SK-N-SH treated with all-trans-retinoic acid at 6 μM for 48 hours (cell line): ENCODE results near the gene QRFP.

Experiments
- PATZ1 ChIP-seq: fragments of 250-450 bp; sonication (Bioruptor Pico); IDR thresholded peaks from 2 replicates; pipeline ENCODE4 v1.8.0; 2020; ENCODE audit warnings: mild to moderate bottlenecking, moderate library complexity, borderline replicate concordance
- RARB ChIP-seq: fragments of 250-450 bp; sonication (Bioruptor Pico); IDR thresholded peaks from 2 replicates; pipeline ENCODE4 v1.8.0; 2021; ENCODE audit warnings: mild to moderate bottlenecking, moderate library complexity

DNA sequence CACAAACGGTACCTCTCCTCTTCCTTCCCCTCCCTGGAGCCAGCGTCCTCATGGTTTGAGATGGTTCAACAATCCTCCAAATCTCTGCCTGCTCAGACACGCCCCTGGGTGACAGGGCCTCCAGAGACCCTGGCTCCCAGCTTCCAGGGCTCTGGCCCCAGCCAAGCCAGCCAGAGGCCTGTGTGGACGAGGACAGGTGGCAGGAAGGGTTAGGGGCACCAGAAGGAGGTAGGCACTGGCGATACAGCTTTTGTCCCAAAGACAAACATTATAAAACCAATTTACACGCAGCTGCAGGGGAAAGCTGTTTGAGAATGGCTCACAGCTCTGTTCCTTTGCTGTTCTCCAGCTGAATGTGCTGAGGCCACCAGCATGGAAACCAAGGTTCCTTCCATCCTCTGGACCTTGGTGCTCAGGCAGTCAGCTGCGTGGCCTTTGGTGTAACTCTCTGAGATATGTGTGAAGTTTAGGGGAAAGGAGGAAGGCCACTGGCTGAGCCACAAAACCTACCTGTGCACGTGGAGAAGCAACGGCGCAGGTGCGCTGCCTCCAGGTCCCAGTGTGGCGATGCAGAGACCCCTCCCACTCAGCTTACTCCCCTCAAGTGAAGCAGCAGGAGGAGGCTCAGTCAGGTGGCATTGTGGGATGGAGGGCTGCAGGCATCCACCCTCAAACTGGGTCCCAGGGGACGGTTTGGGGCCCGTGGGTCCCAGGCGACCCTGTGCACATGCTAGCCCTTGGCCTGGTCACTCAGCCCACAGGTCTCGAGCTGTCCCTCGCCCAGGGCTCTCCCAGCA lies 4.3 kb upstream of the QRFP start:
- TF ChIP-seq PATZ1 (CRISPR knock-in tag) (no peak), RARB (CRISPR knock-in tag) (no peak)
